GM10847 (cell line): ENCODE data around the gene CDK13.

Source experiments
- POLR2A ChIP-seq: IDR thresholded peaks from 2 replicates; pipeline ENCODE4 v1.6.1; 2011; ENCODE audit not compliant: insufficient read length; ENCODE audit errors: extremely low read depth

The CDK13 gene

GRCh38 chr7:39949971-39950472, at the start of gene CDK13:
CDK13 (plus strand) TSS chr7:39950256; CDS start chr7:39950642, 386 bp downstream.
- TF ChIP-seq POLR2A = peak; percentile 57

- TF ChIP-seq POLR2A = no peak
These were observed 46.0 kb upstream of the CDK13 start for GRCh38 chr7:39904077-39904486.

GRCh38 chr7:39908141-39908540, 41.9 kb upstream of the CDK13 start:
- no peak for TF ChIP-seq POLR2A

GRCh38 chr7:39908973-39909372, 41.1 kb upstream of the CDK13 start:
- no peak for TF ChIP-seq POLR2A

DNA sequence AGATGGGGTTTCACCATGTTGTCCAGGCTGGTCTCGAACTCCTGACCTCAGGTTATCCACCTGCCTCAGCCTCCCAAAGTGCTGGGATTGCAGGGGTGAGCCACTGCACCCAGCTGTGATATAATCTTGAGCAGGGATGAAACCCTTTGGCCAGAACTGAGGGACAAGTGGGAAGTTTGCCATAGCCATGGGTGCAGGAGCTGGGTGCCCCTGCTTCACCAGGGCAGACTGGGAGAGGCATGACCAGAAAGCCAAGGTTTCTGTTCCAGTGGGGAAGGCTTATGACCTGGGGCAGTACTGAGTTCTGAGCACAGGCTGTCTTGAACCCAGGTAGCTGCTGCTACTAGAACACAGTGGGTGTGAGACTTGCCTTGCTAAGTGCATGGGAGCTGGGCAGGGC, 40.5 kb upstream of the CDK13 start:
- no peak for TF ChIP-seq POLR2A

DNA sequence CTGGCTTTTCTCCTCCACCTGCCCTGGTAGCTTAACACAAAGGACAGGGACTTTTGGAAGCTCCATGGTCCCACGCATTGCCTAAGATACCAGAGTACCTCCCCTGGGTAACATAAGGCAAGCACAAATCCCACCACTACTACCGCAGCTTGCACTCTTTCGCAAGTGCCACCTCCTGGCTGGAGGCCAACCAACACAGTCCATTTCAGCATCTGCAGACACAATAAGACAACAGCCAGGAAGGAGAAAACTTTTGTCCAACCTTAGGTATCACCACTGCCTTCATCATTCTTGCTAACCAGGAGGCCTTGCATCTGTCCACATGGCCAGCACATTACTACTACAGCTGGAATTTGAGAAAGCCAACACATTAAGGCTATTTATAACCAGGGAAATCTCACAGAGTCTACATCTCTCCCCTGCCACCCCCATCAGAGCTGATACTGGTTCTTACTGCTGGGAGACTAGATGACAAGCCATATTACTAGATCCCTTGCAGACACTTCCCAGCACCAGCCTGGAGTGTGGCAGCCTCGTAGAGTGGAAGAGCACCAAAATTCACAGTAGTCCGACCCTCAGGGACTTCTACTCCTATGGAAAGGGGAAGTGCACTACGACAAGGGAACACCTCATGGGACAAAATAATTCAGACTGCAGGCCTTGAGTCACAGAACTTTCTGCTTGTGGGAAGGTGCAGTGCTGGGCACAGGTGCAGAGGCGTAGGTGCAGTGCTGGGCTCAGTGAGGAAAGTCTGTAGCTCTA, 39.8 kb upstream of the CDK13 start:
- no peak for TF ChIP-seq POLR2A

DNA sequence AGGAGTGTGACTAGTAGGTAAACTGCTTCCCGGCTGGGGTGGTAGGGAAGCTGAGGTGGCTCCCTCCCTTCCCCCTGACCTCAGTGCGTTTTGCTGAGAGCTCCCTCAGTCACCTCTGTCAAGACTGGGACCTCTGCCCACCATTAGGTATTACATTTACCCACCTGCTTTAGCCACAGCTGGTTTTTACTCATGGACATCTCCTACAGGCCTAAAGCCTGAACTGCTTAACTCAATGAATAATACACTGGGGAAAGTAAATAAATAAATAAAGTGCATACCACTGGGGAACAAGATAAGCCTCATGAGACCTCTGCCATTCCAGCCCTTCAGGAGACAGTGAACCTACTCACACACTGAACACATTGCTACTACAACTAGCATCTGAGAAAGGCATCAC, 38.9 kb upstream of the CDK13 start:
- no peak for TF ChIP-seq POLR2A

DNA sequence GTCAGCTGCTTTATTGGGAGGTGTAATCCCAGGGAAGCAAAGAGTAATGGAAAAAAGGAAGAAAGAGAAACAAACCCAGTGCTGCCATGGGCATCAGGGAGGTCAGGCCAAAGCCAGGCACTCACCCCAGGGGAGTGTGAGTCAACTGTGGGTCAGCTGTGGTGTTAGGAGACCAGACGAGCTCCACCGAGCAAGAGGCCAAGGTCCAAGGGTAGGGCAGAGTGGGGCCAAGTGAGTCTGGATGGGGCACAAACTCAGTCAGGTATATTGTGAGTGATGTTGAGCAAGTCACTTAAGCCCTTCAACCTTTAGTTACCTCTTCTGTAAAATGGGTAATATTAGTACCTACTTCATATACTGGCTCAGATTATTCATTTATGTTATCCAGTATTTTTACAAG, 30.4 kb upstream of the CDK13 start:
- no peak for TF ChIP-seq POLR2A

GRCh38 chr7:39921506-39922175, 28.4 kb upstream of the CDK13 start:
- TF ChIP-seq POLR2A = no peak

GRCh38 chr7:39922580-39922979, 27.5 kb upstream of the CDK13 start:
- no peak for TF ChIP-seq POLR2A

DNA sequence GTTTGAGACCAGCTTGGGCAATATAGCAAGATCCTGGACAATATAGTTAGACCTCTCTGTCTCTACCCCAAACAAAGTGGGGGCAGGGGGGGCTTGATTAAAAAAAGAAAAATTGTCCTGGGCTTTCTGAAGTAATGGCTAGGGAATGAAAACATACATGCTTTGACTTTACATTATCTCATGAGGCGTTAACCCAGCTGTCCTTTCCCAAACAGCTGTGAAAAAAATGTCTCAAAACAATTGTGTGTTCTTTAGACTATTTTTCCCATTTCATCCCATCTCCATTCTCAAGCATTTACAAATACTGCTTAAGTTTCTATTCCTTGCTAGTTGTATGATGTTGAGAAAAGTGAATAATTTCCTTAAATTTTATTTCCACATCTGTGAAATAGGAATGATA, 27.0 kb upstream of the CDK13 start:
- TF ChIP-seq POLR2A = no peak

DNA sequence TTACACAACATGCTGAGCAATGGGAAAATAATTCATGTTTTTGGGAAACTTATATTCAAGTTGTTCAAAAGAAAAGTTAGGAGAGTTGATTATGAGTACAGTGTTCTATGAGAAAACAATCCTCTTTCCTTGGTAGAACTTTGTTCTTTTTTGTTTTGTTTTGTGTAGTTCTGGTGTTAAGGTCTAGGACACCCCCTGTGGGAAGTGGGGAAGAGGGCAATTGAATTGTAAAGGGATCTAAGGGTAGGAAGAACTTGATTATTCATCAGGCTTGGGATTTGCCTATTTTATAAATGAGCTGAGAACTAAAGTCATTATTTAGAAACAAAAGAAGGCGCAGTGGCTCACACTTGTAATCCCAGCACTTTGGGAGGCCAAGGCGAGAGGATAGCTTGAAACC, 25.9 kb upstream of the CDK13 start:
- TF ChIP-seq POLR2A = no peak

DNA sequence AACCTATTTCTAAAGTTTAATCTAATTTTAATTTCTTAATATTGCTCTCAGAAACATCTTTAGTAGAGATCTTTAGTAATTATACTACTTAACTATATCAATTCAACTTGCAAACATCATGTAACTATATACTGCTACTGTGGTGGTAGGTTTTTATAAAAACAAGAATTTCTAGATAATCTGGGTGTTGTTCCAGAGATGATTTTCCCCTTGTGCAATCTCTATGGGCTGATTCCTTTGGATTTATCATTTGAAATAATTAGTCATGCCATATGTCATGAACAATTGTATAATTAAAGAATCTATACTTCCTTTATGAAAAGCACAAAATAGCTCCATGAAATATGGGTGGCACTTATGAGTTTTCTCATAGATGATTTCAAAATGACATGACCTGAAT, 23.9 kb upstream of the CDK13 start:
- no peak for TF ChIP-seq POLR2A

DNA sequence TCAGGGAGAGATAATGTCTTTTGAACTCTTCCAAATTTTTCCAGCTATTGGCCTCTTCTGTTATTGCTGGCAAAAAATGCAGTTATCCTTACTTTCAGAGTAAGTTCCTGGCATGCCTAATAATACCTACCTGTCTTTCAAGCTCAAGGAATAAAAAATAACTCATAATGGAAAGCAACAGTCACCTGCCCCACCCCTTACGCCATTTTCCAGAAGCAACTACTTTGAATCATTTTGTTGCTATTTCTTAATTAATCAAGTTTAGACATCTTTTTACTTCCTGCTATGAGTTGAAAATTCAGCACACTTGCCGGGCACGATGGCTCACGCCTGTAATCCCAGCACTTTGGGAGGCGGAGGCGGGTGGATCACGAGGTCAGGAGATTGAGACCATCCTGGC, 23.0 kb upstream of the CDK13 start:
- TF ChIP-seq POLR2A = no peak

- no peak for TF ChIP-seq POLR2A
These were observed 15.9 kb upstream of the CDK13 start for GRCh38 chr7:39934132-39934531.

DNA sequence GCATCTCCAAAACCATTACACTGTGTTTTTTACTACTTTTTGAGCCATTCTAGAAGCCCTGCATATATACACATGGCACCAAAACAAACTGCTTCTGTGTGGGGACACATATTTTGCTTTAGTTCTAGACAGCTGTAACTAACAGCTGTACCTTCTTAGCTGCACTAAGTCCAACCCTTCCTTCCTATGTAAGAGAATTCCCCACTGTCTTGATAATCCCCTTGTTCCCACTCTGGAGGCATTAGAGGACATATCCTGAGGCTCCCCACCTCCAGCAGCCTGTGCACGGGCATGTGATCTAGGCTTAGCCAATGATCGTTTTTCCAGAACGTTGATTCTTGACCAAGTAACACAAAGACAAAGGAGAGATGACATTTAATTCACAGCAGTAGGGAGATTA, 13.3 kb upstream of the CDK13 start:
- TF ChIP-seq POLR2A = no peak
